HL-60 (cell line): ENCODE data around the gene CBFA2T2.

Source experiments
- DNase-seq, 2 experiments: peaks; one replicate each; pipeline ENCODE4 v3.0.0-alpha.2; 2010 to 2020; ENCODE audit warnings: low read depth in 1 of 2, low spot score in 1 of 2
- H3K27ac ChIP-seq: fragments of 250-450 bp; sonication (Bioruptor Pico); replicated peaks from 2 replicates; pipeline ENCODE4 v1.5.1; 2020; ENCODE audit warnings: mild to moderate bottlenecking, moderate library complexity
- H3K27me3 ChIP-seq: fragments of 250-450 bp; sonication (Bioruptor Pico); 2 replicates; pipeline ENCODE4 v1.5.1; 2021; ENCODE audit warnings: mild to moderate bottlenecking, moderate library complexity; ENCODE audit not compliant: insufficient read depth, poor library complexity, severe bottlenecking
- H3K4me3 ChIP-seq: replicated peaks from 2 replicates; pipeline ENCODE4 v1.5.1; 2011; ENCODE audit warnings: mild to moderate bottlenecking, control low read depth, low read length; ENCODE audit not compliant: insufficient read depth
- GABPA ChIP-seq: IDR thresholded peaks from 2 replicates; pipeline ENCODE4 v1.6.1; 2012; ENCODE audit warnings: low read depth
- POLR2AphosphoS5 ChIP-seq: IDR thresholded peaks from 2 replicates; pipeline ENCODE4 v1.6.1; 2012; ENCODE audit warnings: low read depth
- SPI1 ChIP-seq: IDR thresholded peaks from 2 replicates; pipeline ENCODE4 v1.6.1; 2012; ENCODE audit warnings: low read depth, mild to moderate bottlenecking, borderline replicate concordance
- TF ChIP-seq, protein P1 (sequence below): IDR thresholded peaks from 2 replicates; pipeline ENCODE4 v1.6.1; 2012; ENCODE audit warnings: low read depth; ENCODE audit not compliant: insufficient replicate concordance
- TF ChIP-seq, protein P2 (sequence below): IDR thresholded peaks from one replicate; pipeline ENCODE4 v1.5.1; 2011; ENCODE audit warnings: low read length, control low read depth, inconsistent platforms; ENCODE audit not compliant: insufficient read depth

Gene CBFA2T2

DNA sequence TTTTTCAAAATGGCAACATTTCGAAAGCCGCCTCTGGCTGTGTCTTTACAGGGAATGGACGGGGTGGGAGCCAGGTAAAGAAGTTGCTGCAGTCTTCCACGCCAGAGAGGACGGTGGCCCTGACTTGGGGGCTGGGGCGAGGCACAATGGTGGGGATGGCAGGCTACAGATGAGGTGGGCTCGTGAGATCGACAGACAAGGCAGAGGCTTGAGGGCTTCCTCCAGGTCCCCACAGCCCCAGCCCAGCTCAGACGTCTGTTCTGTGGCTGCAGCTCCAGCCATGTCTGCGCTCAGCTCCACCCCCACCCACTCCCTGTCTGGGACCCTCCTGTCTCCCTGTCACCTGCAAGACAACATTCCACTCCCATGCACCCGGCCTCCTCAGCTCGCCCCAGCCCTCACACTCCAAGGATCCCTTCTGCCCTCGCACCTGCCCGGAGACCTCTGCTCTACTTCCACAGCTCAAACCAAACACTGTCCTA is 164.8 kb downstream of the CBFA2T2 start:
- no peak for DNase-seq
- Histone ChIP-seq H3K4me3 (no peak overlapping the region), H3K27me3 (no peaks in the 10 kb centered on the region), H3K27ac (no peak overlapping the region)
- TF ChIP-seq SPI1 (no peak), GABPA (no peak), POLR2AphosphoS5 (no peak)

DNA sequence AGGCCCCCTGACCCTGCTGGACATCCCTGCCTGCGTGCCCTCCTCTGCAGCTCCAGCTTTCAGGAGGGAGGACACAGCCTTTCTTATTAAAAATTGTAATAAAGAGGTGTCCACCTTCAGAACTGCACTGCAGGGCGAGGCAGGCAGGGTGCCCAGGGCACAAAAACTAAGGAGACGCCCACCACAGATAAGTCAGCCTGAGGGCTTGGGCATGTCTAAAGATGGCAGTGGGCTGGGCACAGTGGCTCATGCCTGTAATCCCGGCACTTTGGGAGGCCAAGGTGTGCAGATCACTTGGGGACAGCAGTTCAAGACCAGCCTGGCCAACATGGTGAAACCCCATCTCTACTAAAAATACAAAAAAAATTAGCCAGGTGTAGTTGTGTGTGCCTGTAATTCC is 165.3 kb downstream of the CBFA2T2 start:
- no peak for DNase-seq
- no peak for TF ChIP-seq GABPA
- TF ChIP-seq SPI1: no peak
- TF ChIP-seq, protein P1, sequence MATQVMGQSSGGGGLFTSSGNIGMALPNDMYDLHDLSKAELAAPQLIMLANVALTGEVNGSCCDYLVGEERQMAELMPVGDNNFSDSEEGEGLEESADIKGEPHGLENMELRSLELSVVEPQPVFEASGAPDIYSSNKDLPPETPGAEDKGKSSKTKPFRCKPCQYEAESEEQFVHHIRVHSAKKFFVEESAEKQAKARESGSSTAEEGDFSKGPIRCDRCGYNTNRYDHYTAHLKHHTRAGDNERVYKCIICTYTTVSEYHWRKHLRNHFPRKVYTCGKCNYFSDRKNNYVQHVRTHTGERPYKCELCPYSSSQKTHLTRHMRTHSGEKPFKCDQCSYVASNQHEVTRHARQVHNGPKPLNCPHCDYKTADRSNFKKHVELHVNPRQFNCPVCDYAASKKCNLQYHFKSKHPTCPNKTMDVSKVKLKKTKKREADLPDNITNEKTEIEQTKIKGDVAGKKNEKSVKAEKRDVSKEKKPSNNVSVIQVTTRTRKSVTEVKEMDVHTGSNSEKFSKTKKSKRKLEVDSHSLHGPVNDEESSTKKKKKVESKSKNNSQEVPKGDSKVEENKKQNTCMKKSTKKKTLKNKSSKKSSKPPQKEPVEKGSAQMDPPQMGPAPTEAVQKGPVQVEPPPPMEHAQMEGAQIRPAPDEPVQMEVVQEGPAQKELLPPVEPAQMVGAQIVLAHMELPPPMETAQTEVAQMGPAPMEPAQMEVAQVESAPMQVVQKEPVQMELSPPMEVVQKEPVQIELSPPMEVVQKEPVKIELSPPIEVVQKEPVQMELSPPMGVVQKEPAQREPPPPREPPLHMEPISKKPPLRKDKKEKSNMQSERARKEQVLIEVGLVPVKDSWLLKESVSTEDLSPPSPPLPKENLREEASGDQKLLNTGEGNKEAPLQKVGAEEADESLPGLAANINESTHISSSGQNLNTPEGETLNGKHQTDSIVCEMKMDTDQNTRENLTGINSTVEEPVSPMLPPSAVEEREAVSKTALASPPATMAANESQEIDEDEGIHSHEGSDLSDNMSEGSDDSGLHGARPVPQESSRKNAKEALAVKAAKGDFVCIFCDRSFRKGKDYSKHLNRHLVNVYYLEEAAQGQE: no peak
- no peak for TF ChIP-seq POLR2AphosphoS5
- TF ChIP-seq, protein P2, sequence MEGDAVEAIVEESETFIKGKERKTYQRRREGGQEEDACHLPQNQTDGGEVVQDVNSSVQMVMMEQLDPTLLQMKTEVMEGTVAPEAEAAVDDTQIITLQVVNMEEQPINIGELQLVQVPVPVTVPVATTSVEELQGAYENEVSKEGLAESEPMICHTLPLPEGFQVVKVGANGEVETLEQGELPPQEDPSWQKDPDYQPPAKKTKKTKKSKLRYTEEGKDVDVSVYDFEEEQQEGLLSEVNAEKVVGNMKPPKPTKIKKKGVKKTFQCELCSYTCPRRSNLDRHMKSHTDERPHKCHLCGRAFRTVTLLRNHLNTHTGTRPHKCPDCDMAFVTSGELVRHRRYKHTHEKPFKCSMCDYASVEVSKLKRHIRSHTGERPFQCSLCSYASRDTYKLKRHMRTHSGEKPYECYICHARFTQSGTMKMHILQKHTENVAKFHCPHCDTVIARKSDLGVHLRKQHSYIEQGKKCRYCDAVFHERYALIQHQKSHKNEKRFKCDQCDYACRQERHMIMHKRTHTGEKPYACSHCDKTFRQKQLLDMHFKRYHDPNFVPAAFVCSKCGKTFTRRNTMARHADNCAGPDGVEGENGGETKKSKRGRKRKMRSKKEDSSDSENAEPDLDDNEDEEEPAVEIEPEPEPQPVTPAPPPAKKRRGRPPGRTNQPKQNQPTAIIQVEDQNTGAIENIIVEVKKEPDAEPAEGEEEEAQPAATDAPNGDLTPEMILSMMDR: no peak
- H3K4me3 ChIP-seq: no peak overlapping the region
- H3K27ac ChIP-seq: no peak overlapping the region
- H3K27me3 ChIP-seq: no peaks in the 10 kb centered on the region

DNA sequence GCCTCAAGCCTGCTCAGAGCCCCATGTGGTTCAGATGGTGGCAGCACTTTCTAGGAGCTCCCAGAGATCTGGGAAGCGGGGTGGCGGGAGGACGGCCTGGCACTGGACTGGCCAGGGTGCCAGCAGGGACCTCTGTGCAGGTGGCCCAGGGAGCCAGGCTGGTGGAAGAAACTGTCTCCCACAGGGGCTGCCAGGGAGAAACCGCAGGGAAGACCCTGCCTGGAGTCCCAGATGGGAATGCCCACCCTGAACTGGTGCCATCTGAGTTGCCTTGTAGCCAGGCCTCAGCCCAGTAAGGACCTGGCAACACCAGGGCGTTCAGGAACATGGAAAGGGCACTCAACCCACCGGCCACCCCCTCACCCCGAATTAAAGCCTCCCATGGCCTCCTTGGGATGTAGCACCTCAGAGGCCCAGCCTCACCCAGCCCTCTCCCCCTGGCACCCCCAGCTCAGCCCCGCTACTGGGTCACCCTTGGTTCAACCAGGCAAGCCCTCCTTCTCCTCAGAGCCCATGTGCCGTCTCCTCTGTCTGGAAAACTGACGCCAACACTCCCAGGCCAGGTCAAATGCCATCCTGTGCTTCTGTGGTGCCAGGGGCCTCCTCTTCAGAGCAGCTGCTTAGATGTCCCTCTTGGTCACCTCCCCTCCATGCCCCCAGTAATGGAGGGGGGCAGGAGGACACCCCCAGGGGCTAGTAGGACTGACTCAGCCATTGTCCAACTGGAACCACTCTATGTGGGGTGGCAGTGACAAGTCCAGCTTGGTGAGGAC is 166.3 kb downstream of the CBFA2T2 start:
- Histone ChIP-seq H3K27ac (no peak overlapping the region), H3K4me3 (no peak overlapping the region), H3K27me3 (no peaks in the 10 kb centered on the region)
- no peak for DNase-seq
- TF ChIP-seq POLR2AphosphoS5: no peak
- TF ChIP-seq GABPA: no peak
- TF ChIP-seq, protein P1: no peak
- TF ChIP-seq SPI1: no peak
- TF ChIP-seq, protein P2: no peak

DNA sequence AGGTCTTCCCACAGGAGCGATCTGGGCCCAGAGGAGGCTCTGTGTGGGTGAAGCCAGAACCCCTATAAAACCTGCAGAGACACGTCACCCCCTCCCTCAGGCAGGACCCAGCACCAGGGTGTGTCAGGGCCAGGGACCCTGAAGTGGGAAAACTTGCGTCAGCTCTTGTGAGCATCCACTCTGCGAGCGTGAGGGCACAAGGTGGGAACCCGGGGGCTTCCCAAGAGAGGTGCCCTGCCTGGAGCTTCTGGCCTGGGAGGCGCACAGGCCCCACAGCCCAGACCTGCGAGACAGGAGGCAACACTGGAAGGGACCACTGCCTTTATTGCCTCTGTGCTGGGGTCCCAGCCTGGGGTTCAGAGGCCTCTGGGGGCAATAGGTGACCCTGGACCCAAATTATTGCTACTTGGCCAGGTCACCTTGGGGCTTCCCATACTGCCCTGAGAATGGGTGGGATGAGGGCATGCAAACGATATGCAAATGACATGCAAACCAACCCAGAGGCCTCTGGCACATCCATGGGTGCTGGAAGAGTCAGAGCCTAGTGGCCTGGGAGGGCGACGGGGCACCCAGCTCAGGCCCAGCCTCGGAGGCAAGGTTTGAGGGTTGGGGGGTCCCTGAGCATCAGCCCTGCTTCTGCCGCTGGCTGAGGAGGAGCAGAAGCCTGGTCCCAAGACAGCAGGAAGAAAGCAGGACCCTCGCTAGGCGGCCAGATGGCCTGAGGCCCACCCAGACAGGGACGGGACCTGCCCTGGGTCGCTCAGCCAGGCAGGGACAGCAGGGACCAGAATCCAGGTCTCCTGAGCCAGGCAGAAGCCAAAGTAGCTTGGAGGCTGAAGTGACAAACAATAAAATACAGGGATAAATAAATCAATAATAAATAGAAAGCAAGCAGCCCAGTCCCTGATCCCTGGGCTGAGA is 167.1 kb downstream of the CBFA2T2 start:
- TF ChIP-seq, protein P2: no peak
- TF ChIP-seq POLR2AphosphoS5 (no peak), GABPA (no peak), SPI1 (no peak)
- TF ChIP-seq, protein P1: no peak
- no peak overlapping the region for H3K27ac ChIP-seq
- no peaks in the 10 kb centered on the region for H3K27me3 ChIP-seq
- no peak for DNase-seq
- no peak overlapping the region for H3K4me3 ChIP-seq
